ENCODE data around the gene MATN4. TPM values are rescaled to one million over a fixed set of nuclear protein-coding genes. Genes with fewer than 3 reads are reported as not detected.

The MATN4 gene
- total and polyA plus RNA-seq, 4 donors, result 0.14 to 0.49 (median 0.35) TPM

GRCh38 chr20:45346291-45346718, 38.2 kb upstream of the MATN4 start:
- H3K4me3 ChIP-seq, result peak overlapping the region; percentile 86

DNA sequence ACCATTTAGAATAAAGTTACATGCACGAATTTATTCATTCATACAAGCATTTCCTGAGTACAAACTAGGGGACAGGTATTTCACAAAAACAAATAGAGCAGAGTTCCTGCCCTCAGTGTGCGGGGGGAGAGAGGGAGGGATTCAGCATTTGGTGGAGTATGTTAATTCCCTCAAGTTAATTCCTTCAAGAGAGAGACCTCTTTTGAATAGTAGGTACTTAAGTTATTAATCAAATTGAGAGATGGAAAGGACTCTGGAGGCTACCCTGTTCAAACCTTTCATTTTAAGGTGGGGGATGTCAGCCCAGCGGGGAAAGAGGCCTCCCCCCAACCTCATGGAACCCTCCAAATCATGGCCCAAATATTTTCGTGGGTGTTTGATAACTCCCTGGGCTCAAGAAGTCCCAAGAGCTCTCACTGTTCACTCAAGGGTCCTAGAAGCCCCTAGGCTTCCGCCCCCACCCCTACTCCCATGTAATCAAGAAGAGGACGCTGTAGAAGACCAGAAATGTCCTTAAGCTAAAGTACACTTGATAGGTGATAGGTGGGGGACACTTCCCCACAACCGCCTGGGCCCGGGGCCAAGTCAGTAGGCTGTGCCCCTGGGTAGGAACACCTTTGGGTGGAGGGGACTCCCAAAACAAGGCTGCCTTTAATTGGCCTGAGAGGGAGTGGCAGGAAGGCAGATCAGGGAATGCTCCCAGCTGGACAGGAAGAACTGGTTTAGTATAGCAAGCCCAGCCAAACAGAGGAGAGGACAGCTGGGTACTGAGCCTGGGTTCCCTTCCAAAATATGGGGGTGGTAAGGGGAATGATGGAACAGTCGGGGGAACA, 37.2 kb upstream of the MATN4 start:
- Histone ChIP-seq H3K4me3 (no peak overlapping the region), H3K4me1 (ENCODE audit: control insufficient read depth in 5 of 5, insufficient read depth in 5 of 5, low read length in 5 of 5) (peaks cover 0 to 40% (median 11%) of the 10 kb centered on the region in 5 donors), H3K9me3 (ENCODE audit: control insufficient read depth in 4 of 4, insufficient read depth in 3 of 4, low read length in 3 of 4) (no peaks in the 10 kb centered on the region), H3K9ac (ENCODE audit: insufficient read depth in 1 of 2, low read length in 2 of 2) (no peak overlapping the region), H3K27me3 (ENCODE audit: control insufficient read depth in 3 of 3, insufficient read depth in 3 of 3, low read length in 2 of 3) (no peaks in the 10 kb centered on the region), H3K36me3 (ENCODE audit: control insufficient read depth in 4 of 4, insufficient read depth in 4 of 4, low read length in 4 of 4) (peaks cover 0 to 3% (median 0%) of the 10 kb centered on the region in 4 donors), H3K27ac (ENCODE audit: low read depth in 1 of 2, low read length in 1 of 2) (peak overlapping the region; percentile 89 to 96)
- DNase-seq (peak; percentile 70 to 84 (median 76)), ATAC-seq (ENCODE audit: insufficient read depth, low FRiP score) (no peak)
- no peak for TF ChIP-seq CTCF (IDR thresholded peaks at IDR 0.05; ENCODE audit: control extremely low read depth, extremely low read depth)
- 55 to 76% methylated on average over 9 of the region's 9 CpGs for WGBS, 2 donors

More at GRCh38 chr20:45346291-45346718, 38.2 kb upstream of the MATN4 start:
- no peak for TF ChIP-seq CTCF (IDR thresholded peaks at IDR 0.05; ENCODE audit: control extremely low read depth, extremely low read depth)
- Histone ChIP-seq H3K4me1 (ENCODE audit: control insufficient read depth in 5 of 5, insufficient read depth in 5 of 5, low read length in 5 of 5) (peaks cover 0 to 38% (median 10%) of the 10 kb centered on the region in 5 donors), H3K36me3 (ENCODE audit: control insufficient read depth in 4 of 4, insufficient read depth in 4 of 4, low read length in 4 of 4) (no peaks in the 10 kb centered on the region), H3K27ac (ENCODE audit: low read depth in 1 of 2, low read length in 1 of 2) (peak overlapping the region; percentile 89 to 96), H3K9ac (ENCODE audit: insufficient read depth in 1 of 2, low read length in 2 of 2) (no peak overlapping the region), H3K27me3 (ENCODE audit: control insufficient read depth in 3 of 3, insufficient read depth in 3 of 3, low read length in 2 of 3) (no peaks in the 10 kb centered on the region), H3K9me3 (ENCODE audit: control insufficient read depth in 4 of 4, insufficient read depth in 3 of 4, low read length in 3 of 4) (no peaks in the 10 kb centered on the region)
- ATAC-seq (ENCODE audit: insufficient read depth, low FRiP score), result no peak
- DNase-seq, result no peak
- WGBS, 2 donors, result 49 to 61% methylated on average over 3 of the region's 3 CpGs

DNA sequence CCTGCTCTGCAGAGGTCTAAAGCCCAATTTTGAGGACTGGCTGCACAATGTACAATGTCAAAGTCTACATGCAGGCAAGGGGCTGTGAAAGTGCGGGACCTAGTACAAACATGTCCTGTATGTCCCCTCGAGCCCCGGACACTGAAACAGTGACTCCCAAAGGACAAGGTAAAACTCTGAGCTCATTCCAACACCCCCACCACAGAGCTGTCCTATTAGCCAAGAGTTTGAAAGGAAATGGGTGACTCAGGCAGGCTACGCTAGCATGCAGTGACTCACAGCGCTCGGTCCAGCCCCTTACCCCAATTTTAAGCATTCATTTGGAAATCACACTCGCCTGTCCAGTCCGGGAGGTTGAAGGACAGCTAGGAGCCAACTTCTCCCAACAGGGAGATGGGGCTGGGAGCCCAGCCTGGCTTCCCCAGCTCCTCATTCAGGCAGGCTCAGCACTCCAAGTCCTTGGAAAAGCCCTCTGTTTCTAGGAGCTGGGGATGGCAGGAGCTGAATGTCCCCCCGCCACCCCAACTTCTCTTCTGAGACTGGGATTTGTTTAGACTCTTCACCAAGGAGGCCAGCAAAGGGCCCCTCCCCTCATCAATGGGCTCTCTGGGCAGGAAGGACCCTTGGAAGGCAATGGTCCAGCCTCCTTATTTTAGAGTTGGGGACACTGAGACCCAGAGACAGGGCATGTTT, 36.2 kb upstream of the MATN4 start:
- Histone ChIP-seq H3K27ac (ENCODE audit: low read depth in 1 of 2, low read length in 1 of 2) (peak overlapping the region; percentile 84 to 89), H3K4me1 (ENCODE audit: control insufficient read depth in 5 of 5, insufficient read depth in 5 of 5, low read length in 5 of 5) (peaks cover 0 to 40% (median 14%) of the 10 kb centered on the region in 5 donors), H3K9me3 (ENCODE audit: control insufficient read depth in 4 of 4, insufficient read depth in 3 of 4, low read length in 3 of 4) (no peaks in the 10 kb centered on the region), H3K4me3 (no peak overlapping the region), H3K27me3 (ENCODE audit: control insufficient read depth in 3 of 3, insufficient read depth in 3 of 3, low read length in 2 of 3) (no peaks in the 10 kb centered on the region), H3K36me3 (ENCODE audit: control insufficient read depth in 4 of 4, insufficient read depth in 4 of 4, low read length in 4 of 4) (peaks cover 0 to 3% (median 0%) of the 10 kb centered on the region in 4 donors), H3K9ac (ENCODE audit: insufficient read depth in 1 of 2, low read length in 2 of 2) (no peak overlapping the region)
- DNase-seq, result no peak
- 35 to 54% methylated on average over 9 of the region's 9 CpGs for WGBS, 2 donors
- no peak for TF ChIP-seq CTCF (IDR thresholded peaks at IDR 0.05; ENCODE audit: control extremely low read depth, extremely low read depth)
- peak; percentile 39 for ATAC-seq (ENCODE audit: insufficient read depth, low FRiP score)
